Stimulated activated CD8-positive, alpha-beta memory T cell treated with anti-CD3 and anti-CD28 coated beads, Interleukin-4, amount 100 ng/mL, for 1 hour (primary cell): Measurements from ENCODE around the gene SLAIN1.

Experiments used
- DNase-seq, 2 donors: peaks; one replicate each; pipeline ENCODE4 v3.0.0-alpha.2; 2020; ENCODE audit warnings: low read depth in 2 of 2, low spot score in 1 of 2

SLAIN1 gene

GRCh38 chr13:77749344-77749880 lies 51.9 kb downstream of the SLAIN1 start:
- no peak for DNase-seq

- no peak for DNase-seq
Measured at GRCh38 chr13:77751513-77752456, 54.3 kb downstream of the SLAIN1 start.

- no peak for DNase-seq
Measured at GRCh38 chr13:77752512-77753069, 55.1 kb downstream of the SLAIN1 start.

GRCh38 chr13:77760893-77761292 lies 63.4 kb downstream of the SLAIN1 start:
- DNase-seq = no peak

GRCh38 chr13:77767413-77767812 lies 69.9 kb downstream of the SLAIN1 start:
- no peak for DNase-seq

GRCh38 chr13:77774181-77774580 lies 76.7 kb downstream of the SLAIN1 start:
- DNase-seq = no peak

- no peak for DNase-seq
Measured at GRCh38 chr13:77776704-77777103, 79.2 kb downstream of the SLAIN1 start.

- DNase-seq = no peak
Measured at GRCh38 chr13:77779552-77780272, 82.2 kb downstream of the SLAIN1 start.

- no peak for DNase-seq
Measured at GRCh38 chr13:77781808-77782207, 84.3 kb downstream of the SLAIN1 start.

- no peak for DNase-seq
Measured at GRCh38 chr13:77784515-77784914, 87.0 kb downstream of the SLAIN1 start.

- no peak for DNase-seq
Measured at GRCh38 chr13:77786695-77787287, 89.3 kb downstream of the SLAIN1 start.

- no peak for DNase-seq
Measured at GRCh38 chr13:77789376-77789775, 91.9 kb downstream of the SLAIN1 start.

- DNase-seq = no peak
Measured at GRCh38 chr13:77800219-77800618, 102.7 kb downstream of the SLAIN1 start.

GRCh38 chr13:77806518-77806917 lies 109.0 kb downstream of the SLAIN1 start:
- DNase-seq = no peak

- no peak for DNase-seq
Measured at GRCh38 chr13:77807431-77808135, 110.1 kb downstream of the SLAIN1 start.

GRCh38 chr13:77810430-77810829 lies 112.9 kb downstream of the SLAIN1 start:
- no peak for DNase-seq

GRCh38 chr13:77810878-77811277 lies 113.4 kb downstream of the SLAIN1 start:
- no peak for DNase-seq

GRCh38 chr13:77811381-77811780 lies 113.9 kb downstream of the SLAIN1 start:
- DNase-seq = no peak

GRCh38 chr13:77811981-77812380 lies 114.5 kb downstream of the SLAIN1 start:
- no peak for DNase-seq
